HepG2 (cell line): Measurements from ENCODE around the gene ODAD4. TPM values are rescaled to one million over a fixed set of nuclear protein-coding genes. Genes with fewer than 3 reads are reported as not detected.

Experiments
- BCL6 ChIP-seq: IDR thresholded peaks from 2 replicates; pipeline ENCODE4 v1.6.1; 2016; ENCODE audit warnings: missing genetic modification reagents, missing compliant biosample characterization
- CENPT ChIP-seq: sonication (generic); formaldehyde crosslinking; IDR thresholded peaks from 2 replicates; pipeline ENCODE4 v1.8.0; 2022; ENCODE audit warnings: low read depth, mild to moderate bottlenecking, moderate library complexity, missing genetic modification reagents
- ERF ChIP-seq: IDR thresholded peaks from 2 replicates; pipeline ENCODE4 v1.6.1; 2018; ENCODE audit warnings: missing biosample characterization, missing genetic modification reagents
- KDM5B ChIP-seq: sonication (generic); formaldehyde crosslinking; IDR thresholded peaks from 2 replicates; pipeline ENCODE4 v1.4.0; 2020; ENCODE audit warnings: missing genetic modification reagents, mild to moderate bottlenecking, borderline replicate concordance
- MATR3 ChIP-seq: sonication (generic); formaldehyde crosslinking; IDR thresholded peaks from 2 replicates; pipeline ENCODE4 v1.4.0; 2020; ENCODE audit warnings: missing genetic modification reagents
- NFAT5 ChIP-seq: sonication (generic); formaldehyde crosslinking; IDR thresholded peaks from 2 replicates; pipeline ENCODE4 v1.4.0; 2020; ENCODE audit warnings: missing genetic modification reagents
- SRSF4 ChIP-seq: fragments of 200-400 bp; formaldehyde crosslinking; IDR thresholded peaks from one replicate; pipeline ENCODE4 v1.6.1; 2018; ENCODE audit warnings: mild to moderate bottlenecking, low read depth, low read length, moderate library complexity; ENCODE audit not compliant: poor library complexity, severe bottlenecking
- SRY ChIP-seq: sonication (generic); formaldehyde crosslinking; IDR thresholded peaks from 2 replicates; pipeline ENCODE4 v1.8.0; 2022; ENCODE audit warnings: mild to moderate bottlenecking, missing genetic modification reagents
- TBX3 ChIP-seq: fragments of 450-650 bp; IDR thresholded peaks from 2 replicates; pipeline ENCODE4 v1.6.1; 2017; ENCODE audit warnings: antibody characterized with exemption, mild to moderate bottlenecking, inconsistent platforms, borderline replicate concordance
- TFDP1 ChIP-seq: IDR thresholded peaks from 2 replicates; pipeline ENCODE4 v1.6.1; 2016; ENCODE audit warnings: missing compliant biosample characterization, missing genetic modification reagents, borderline replicate concordance
- ZBTB4 ChIP-seq: sonication (generic); formaldehyde crosslinking; IDR thresholded peaks from 2 replicates; pipeline ENCODE4 v1.4.0; 2020; ENCODE audit warnings: missing genetic modification reagents, mild to moderate bottlenecking, borderline replicate concordance
- ZMAT3 ChIP-seq: sonication (generic); formaldehyde crosslinking; conservative IDR thresholded peaks from 2 replicates; pipeline ENCODE4 v1.7.0; 2021; ENCODE audit warnings: missing genetic modification reagents
- ZNF207 ChIP-seq: fragments of 450-650 bp; IDR thresholded peaks from 2 replicates; pipeline ENCODE4 v1.6.1; 2016; ENCODE audit warnings: antibody characterized with exemption, borderline replicate concordance
- ZNF275 ChIP-seq: sonication (generic); formaldehyde crosslinking; IDR thresholded peaks from 2 replicates; pipeline ENCODE4 v1.8.0; 2022; ENCODE audit warnings: missing genetic modification reagents, mild to moderate bottlenecking, inconsistent platforms, borderline replicate concordance
- ZNF333 ChIP-seq: sonication (generic); formaldehyde crosslinking; IDR thresholded peaks from 2 replicates; pipeline ENCODE4 v1.4.0; 2020; ENCODE audit warnings: mild to moderate bottlenecking, missing genetic modification reagents, borderline replicate concordance
- ZNF564 ChIP-seq: sonication (generic); formaldehyde crosslinking; IDR thresholded peaks from 2 replicates; pipeline ENCODE4 v1.8.1; 2023; ENCODE audit warnings: mild to moderate bottlenecking, missing genetic modification reagents
- ZNF709 ChIP-seq: sonication (generic); formaldehyde crosslinking; IDR thresholded peaks from 2 replicates; pipeline ENCODE4 v1.5.0; 2020; ENCODE audit warnings: mild to moderate bottlenecking, missing genetic modification reagents
- ZNF839 ChIP-seq: sonication (generic); formaldehyde crosslinking; IDR thresholded peaks from 2 replicates; pipeline ENCODE4 v1.4.0; 2020; ENCODE audit warnings: missing genetic modification reagents, mild to moderate bottlenecking, borderline replicate concordance
- polyA plus RNA-seq, 8 experiments: library from polyadenylated mRNA; depleted of rRNA in 3 of 8; stranded (reverse) in 7 of 8; unstranded in 1 of 8; fragments of >200 nt; fragmentation: Illumina TruSeq in 4 of 8; extraction: Trizol in 4 of 8; gene quantifications; 2 replicates each; pipeline versions ENCODE4 v1.2.1 to v1.2.3, GENCODE V29; 2011 to 2016; ENCODE audit warnings: low read depth in 4 of 8, missing spikeins in 1 of 8, mixed read lengths in 1 of 8; ENCODE audit not compliant: insufficient read depth in 1 of 8
- total RNA-seq, 5 experiments: library from RNA; depleted of rRNA; stranded (reverse); fragments of >200 nt; fragmentation: Illumina TruSeq; extraction: Trizol; gene quantifications; 2 replicates each; pipeline ENCODE4 v1.2.3, GENCODE V29; 2016; ENCODE audit warnings: low read depth in 1 of 5

ODAD4 gene
- total and polyA plus RNA-seq, 2 of the 13 experiments (the other 11 are each of a cell fraction or from before 2014, with no cell fraction given): 0.48 to 0.53 TPM

- TF ChIP-seq ZNF564: no peak
- TF ChIP-seq SRY (CRISPR knock-in tag): no peak
- TF ChIP-seq ZNF839 (CRISPR knock-in tag): no peak
- TF ChIP-seq NFAT5: 0 out of 2 replicates have a peak, but pooled peaks have one; percentile 41
- TF ChIP-seq ZBTB4 (CRISPR knock-in tag): no peak
- no peak for TF ChIP-seq BCL6
- no peak for TF ChIP-seq MATR3
- TF ChIP-seq ZNF709 (CRISPR knock-in tag): no peak
- TF ChIP-seq ERF (CRISPR knock-in tag): no peak
- no peak for TF ChIP-seq SRSF4
- TF ChIP-seq TFDP1 (CRISPR knock-in tag): no peak
- TF ChIP-seq TBX3: no peak
- TF ChIP-seq ZMAT3: no peak
- no peak for TF ChIP-seq KDM5B (CRISPR knock-in tag)
- TF ChIP-seq ZNF275 (CRISPR knock-in tag): no peak
- no peak for TF ChIP-seq ZNF333 (CRISPR knock-in tag)
- no peak for TF ChIP-seq CENPT
- no peak for TF ChIP-seq ZNF207
Measured at GRCh38 chr17:41888332-41888965, 42.0 kb upstream of the ODAD4 start (continued).
